ENCODE measurements around the gene CATSPER4.

The CATSPER4 gene

DNA sequence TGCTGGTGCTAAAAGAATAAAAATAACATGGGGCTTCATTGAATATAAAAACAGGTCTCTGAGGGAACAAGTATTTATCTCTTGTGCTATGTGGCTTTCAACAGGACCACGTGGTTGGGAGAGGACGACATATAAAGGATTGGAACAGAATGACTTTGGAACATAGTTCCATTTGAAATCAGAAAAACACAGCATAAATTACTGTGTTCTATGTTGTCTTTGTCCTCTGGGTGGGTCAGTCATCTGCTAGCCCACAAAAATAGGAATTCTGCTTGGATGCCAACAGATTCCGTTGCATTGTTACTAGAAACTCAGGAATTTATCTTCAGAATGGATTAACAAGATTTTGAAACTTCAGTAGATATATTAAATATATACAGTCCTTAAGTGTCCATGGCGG, 49.5 kb downstream of the CATSPER4 start:
- no peak for DNase-seq (ENCODE audit: low read depth, low spot score)

All from activated naive CD8-positive, alpha-beta T cell treated with anti-CD3 and anti-CD28 coated beads, Interleukin-2, amount 50 U/mL, for 16 hours (primary cell).